Thoracic aorta (tissue), 2 donors: ENCODE results near the gene TRPM3. TPM values are rescaled to one million over a fixed set of nuclear protein-coding genes. Genes with fewer than 3 reads are reported as not detected.

Experiments
- ATAC-seq: fragments of 150-250 bp; one replicate; pipeline ENCODE4 v1.8.0; 2017; ENCODE audit warnings: low read depth; ENCODE audit not compliant: insufficient number of reproducible peaks, low FRiP score
- DNase-seq: peaks from one replicate; pipeline ENCODE4 v3.0.0-alpha.2; 2020; ENCODE audit warnings: low spot score
- H3K27ac ChIP-seq, 2 donors: fragments of 200-600 bp; sonication (generic); 1 replicate in 1 of 2; 2 replicates in 1 of 2; pipeline ENCODE4 v1.5.1; 2016; ENCODE audit warnings: mild to moderate bottlenecking in 2 of 2, moderate library complexity in 2 of 2
- H3K27me3 ChIP-seq: fragments of 200-600 bp; sonication (generic); replicated peaks from 2 replicates; pipeline ENCODE4 v1.6.0; 2016; ENCODE audit warnings: mild to moderate bottlenecking; ENCODE audit not compliant: insufficient read depth
- H3K36me3 ChIP-seq: fragments of 200-600 bp; sonication (generic); one replicate; pipeline ENCODE4 v1.5.1; 2016
- H3K4me1 ChIP-seq, 2 donors: fragments of 200-600 bp; sonication (generic); 1 replicate in 1 of 2; 2 replicates in 1 of 2; pipeline versions ENCODE4 v1.5.1 to v1.6.0; 2016; ENCODE audit warnings: low read depth in 2 of 2, mild to moderate bottlenecking in 1 of 2; ENCODE audit not compliant: control insufficient read depth in 1 of 2
- H3K4me3 ChIP-seq: fragments of 200-600 bp; sonication (generic); 2 replicates; pipeline ENCODE4 v1.5.1; 2016; ENCODE audit warnings: mild to moderate bottlenecking
- H3K9me3 ChIP-seq: fragments of 200-600 bp; sonication (generic); 2 replicates; pipeline ENCODE4 v1.5.1; 2016
- CTCF ChIP-seq: fragments of 200-600 bp; sonication (generic); IDR thresholded peaks from one replicate; pipeline ENCODE4 v1.5.1; 2019; ENCODE audit warnings: antibody characterized with exemption
- total RNA-seq, 2 donors: library from RNA; depleted of rRNA; stranded (reverse); fragments of >200 nt; gene quantifications; one replicate each; pipeline versions ENCODE4 v1.1.0 to v1.2.3, GENCODE V29; 2016

Gene TRPM3
- total RNA-seq, 2 donors from 2014 or later: 2.1 to 5.0 TPM

DNA sequence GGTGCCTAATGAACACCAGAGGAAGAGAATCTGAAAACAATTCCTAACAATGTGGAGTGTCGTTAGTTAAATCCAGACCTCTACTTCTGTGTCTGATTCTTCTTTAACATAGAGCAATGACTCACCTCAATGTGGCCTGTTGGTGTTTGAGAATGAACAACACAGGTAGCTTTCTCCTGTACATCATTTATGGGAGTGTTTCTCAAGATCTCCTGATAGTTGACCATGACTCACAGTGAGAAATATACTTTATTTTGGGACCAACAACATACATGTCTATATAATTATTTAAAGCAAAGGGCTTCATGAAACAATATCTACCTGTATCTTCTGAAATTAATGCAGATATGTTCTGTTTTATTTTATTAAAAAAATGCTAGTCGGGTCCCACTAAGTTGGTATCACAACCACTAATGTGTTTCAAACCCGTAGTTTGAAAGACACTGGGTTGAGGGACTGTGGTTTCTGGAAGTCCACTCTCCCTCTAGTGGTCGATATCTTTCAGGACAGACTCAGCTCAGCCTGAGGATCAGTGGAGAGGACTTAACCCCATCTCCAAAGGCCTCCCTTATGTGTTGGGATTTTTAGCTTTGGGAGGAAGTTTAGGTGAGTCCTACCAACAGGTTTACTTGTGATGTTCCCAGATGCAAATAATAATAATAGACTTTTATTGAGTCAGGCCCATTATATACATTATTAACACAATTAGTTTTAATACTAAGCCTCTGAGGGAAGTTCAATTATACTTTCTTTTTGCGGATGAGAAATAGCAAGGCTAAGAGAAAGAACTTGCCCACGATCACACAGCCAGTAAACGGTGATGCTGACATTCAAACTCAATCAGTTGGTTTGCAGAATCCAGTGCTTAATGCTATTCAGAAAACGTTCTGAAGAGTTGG lies 636.9 kb downstream of the TRPM3 start:
- Histone ChIP-seq H3K4me1 (peaks cover 64 to 77% of the 10 kb centered on the region in 2 donors), H3K27me3 (no peaks in the 10 kb centered on the region), H3K27ac (peak overlapping the region; percentile 15 to 57), H3K9me3 (no peaks in the 10 kb centered on the region), H3K4me3 (no peak overlapping the region), H3K36me3 (no peaks in the 10 kb centered on the region)
- peak; percentile 74 for TF ChIP-seq CTCF
- DNase-seq (no peak), ATAC-seq (peak; percentile 61)

GRCh38 chr9:70481471-70481870 lies 640.0 kb downstream of the TRPM3 start:
- no peak overlapping the region for H3K4me3 ChIP-seq
- no peaks in the 10 kb centered on the region for H3K27me3 ChIP-seq
- H3K4me1 ChIP-seq: peaks cover 71 to 88% of the 10 kb centered on the region in 2 donors
- ATAC-seq (no peak), DNase-seq (no peak)
- H3K36me3 ChIP-seq: no peaks in the 10 kb centered on the region
- no peaks in the 10 kb centered on the region for H3K9me3 ChIP-seq
- TF ChIP-seq CTCF: no peak
- peak overlapping the region; percentile 94 to 96 for H3K27ac ChIP-seq

GRCh38 chr9:70480405-70480980 lies 640.9 kb downstream of the TRPM3 start:
- no peak for TF ChIP-seq CTCF
- ATAC-seq (peak; percentile 33), DNase-seq (peak; percentile 69)
- no peaks in the 10 kb centered on the region for H3K36me3 ChIP-seq
- H3K9me3 ChIP-seq: no peaks in the 10 kb centered on the region
- peaks cover 68 to 85% of the 10 kb centered on the region in 2 donors for H3K4me1 ChIP-seq
- H3K27me3 ChIP-seq: no peaks in the 10 kb centered on the region
- peak overlapping the region; percentile 47 for H3K4me3 ChIP-seq
- peak overlapping the region; percentile 94 to 96 for H3K27ac ChIP-seq

DNA sequence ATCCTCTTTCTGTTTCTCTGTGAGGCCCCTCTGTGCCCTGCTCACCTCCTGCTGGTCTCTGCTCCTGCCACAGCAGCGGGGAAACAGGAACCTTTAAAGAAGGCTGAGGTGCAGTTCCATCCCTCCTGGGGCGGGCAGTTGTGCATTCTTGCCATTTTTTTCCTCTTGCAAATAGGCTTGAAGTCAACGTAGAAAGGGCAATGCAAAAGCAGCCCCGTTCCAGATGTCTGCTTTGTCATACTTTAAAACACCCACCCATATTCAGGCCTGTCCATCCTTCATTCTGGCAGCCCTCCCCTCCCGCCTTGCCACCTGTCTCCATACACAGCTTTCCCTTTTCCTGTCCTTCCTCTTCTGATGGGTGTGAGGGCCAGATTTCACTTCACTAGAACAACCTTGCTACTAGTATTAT lies 641.5 kb downstream of the TRPM3 start:
- no peaks in the 10 kb centered on the region for H3K36me3 ChIP-seq
- no peak for DNase-seq
- H3K4me3 ChIP-seq: peak overlapping the region; percentile 47
- no peaks in the 10 kb centered on the region for H3K27me3 ChIP-seq
- peaks cover 62 to 81% of the 10 kb centered on the region in 2 donors for H3K4me1 ChIP-seq
- TF ChIP-seq CTCF: no peak
- H3K9me3 ChIP-seq: no peaks in the 10 kb centered on the region
- ATAC-seq: no peak
- H3K27ac ChIP-seq: peak overlapping the region; percentile 94 to 96
